Karpas-422 (cell line): Measurements from ENCODE around the gene GFOD2. TPM values are rescaled to one million over a fixed set of nuclear protein-coding genes. Genes with fewer than 3 reads are reported as not detected.

Source experiments
- DNase-seq: peaks from one replicate; pipeline ENCODE4 v3.0.0-alpha.2; 2015
- H2AFZ ChIP-seq: fragments of 200-600 bp; sonication (generic); 2 replicates; pipeline ENCODE4 v1.6.1; 2014; ENCODE audit warnings: antibody characterized with exemption, low read length, mixed read lengths
- H3K27ac ChIP-seq: fragments of 200-600 bp; sonication (generic); 2 replicates; pipeline ENCODE4 v1.5.1; 2014; ENCODE audit warnings: mild to moderate bottlenecking, low read length, moderate library complexity
- H3K27me3 ChIP-seq: fragments of 200-600 bp; sonication (generic); 2 replicates; pipeline ENCODE4 v1.6.1; 2014; ENCODE audit warnings: low read length, mixed read lengths
- H3K36me3 ChIP-seq: fragments of 200-600 bp; sonication (generic); 2 replicates; pipeline ENCODE4 v1.6.1; 2014; ENCODE audit warnings: low read length, mixed read lengths; ENCODE audit not compliant: insufficient read depth
- H3K4me1 ChIP-seq: fragments of 200-600 bp; sonication (generic); 2 replicates; pipeline ENCODE4 v1.6.1; 2014; ENCODE audit warnings: mild to moderate bottlenecking, low read length, mixed read lengths
- H3K4me2 ChIP-seq: fragments of 200-600 bp; sonication (generic); 2 replicates; pipeline ENCODE4 v1.6.1; 2014; ENCODE audit warnings: low read length, low read depth, mild to moderate bottlenecking; ENCODE audit not compliant: poor library complexity, severe bottlenecking
- H3K4me3 ChIP-seq: fragments of 200-600 bp; sonication (generic); 2 replicates; pipeline ENCODE4 v1.5.1; 2014; ENCODE audit warnings: mild to moderate bottlenecking, antibody characterized with exemption, low read length, mixed read lengths
- H3K79me2 ChIP-seq: fragments of 200-600 bp; sonication (generic); 2 replicates; pipeline ENCODE4 v1.6.1; 2014; ENCODE audit warnings: mild to moderate bottlenecking, low read length, mixed read lengths
- H3K9ac ChIP-seq: fragments of 200-600 bp; sonication (generic); 2 replicates; pipeline ENCODE4 v1.6.0; 2014; ENCODE audit warnings: low read length
- H3K9me2 ChIP-seq: fragments of 200-600 bp; sonication (generic), shearing (Covaris generic); replicated peaks from 2 replicates; pipeline ENCODE4 v1.6.0; 2014; ENCODE audit warnings: mild to moderate bottlenecking, low read length, moderate library complexity; ENCODE audit not compliant: insufficient read depth
- H3K9me3 ChIP-seq: fragments of 300-700, 200-600 bp; sonication (generic); 2 replicates; pipeline ENCODE4 v1.6.1; 2014; ENCODE audit warnings: low read length, mixed read lengths
- H4K20me1 ChIP-seq: fragments of 200-600 bp; sonication (generic); 2 replicates; pipeline ENCODE4 v1.6.1; 2014; ENCODE audit warnings: mild to moderate bottlenecking, antibody characterized with exemption, low read length, low read depth; ENCODE audit not compliant: insufficient read depth
- total RNA-seq: library from RNA; depleted of rRNA; stranded (reverse); fragments of >200 nt; shearing (Covaris generic); gene quantifications from 2 replicates; pipeline ENCODE4 v1.2.3, GENCODE V29; 2014; ENCODE audit warnings: low replicate concordance

GFOD2 gene
- total RNA-seq, 1 experiment from 2014 or later, result 12.9 TPM

DNA sequence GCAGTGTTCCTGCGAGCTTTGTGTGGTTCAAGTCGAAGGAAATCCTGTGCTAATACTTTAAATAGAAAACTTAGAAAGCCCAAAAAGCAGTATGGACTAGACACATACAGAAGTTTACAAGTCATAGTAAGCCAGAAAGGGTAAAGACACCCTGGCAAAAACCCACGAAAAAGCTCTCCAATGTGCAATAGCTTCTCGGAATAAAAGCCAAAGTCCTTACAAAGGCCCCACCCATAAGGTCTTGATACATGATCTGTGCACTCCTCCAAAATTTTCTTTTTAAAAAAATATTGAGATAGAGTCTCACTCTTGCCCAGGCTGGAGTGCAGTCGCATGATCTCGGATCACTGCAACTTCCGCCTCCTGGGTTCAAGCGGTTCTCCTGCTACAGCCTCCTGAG is 42.2 kb downstream of the GFOD2 start:
- Histone ChIP-seq H3K9ac (no peak overlapping the region), H3K4me1 (peaks cover 25% of the 10 kb centered on the region), H3K27me3 (no peaks in the 10 kb centered on the region), H3K79me2 (peaks cover 26% of the 10 kb centered on the region), H3K9me3 (no peaks in the 10 kb centered on the region), H3K4me2 (no peak overlapping the region), H2AFZ (no peak overlapping the region), H3K36me3 (peaks cover 3% of the 10 kb centered on the region; the same call in 1 of the 2 replicates), H4K20me1 (no peaks in the 10 kb centered on the region), H3K9me2 (no peaks in the 10 kb centered on the region), H3K4me3 (no peak overlapping the region), H3K27ac (no peak overlapping the region)
- DNase-seq, result no peak

- Histone ChIP-seq H3K27me3 (no peaks in the 10 kb centered on the region), H3K4me2 (no peak overlapping the region), H4K20me1 (no peaks in the 10 kb centered on the region), H3K9me3 (no peaks in the 10 kb centered on the region), H3K36me3 (peaks cover 3% of the 10 kb centered on the region; the same call in 1 of the 2 replicates), H3K27ac (no peak overlapping the region), H2AFZ (no peak overlapping the region), H3K9me2 (no peaks in the 10 kb centered on the region), H3K79me2 (peaks cover 22% of the 10 kb centered on the region), H3K9ac (no peak overlapping the region), H3K4me3 (no peak overlapping the region), H3K4me1 (peaks cover 25% of the 10 kb centered on the region)
- no peak for DNase-seq
These were observed 42.6 kb downstream of the GFOD2 start for GRCh38 chr16:67676516-67676915.

GRCh38 chr16:67675999-67676398 is 43.1 kb downstream of the GFOD2 start:
- Histone ChIP-seq H3K79me2 (peaks cover 17% of the 10 kb centered on the region), H3K27me3 (no peaks in the 10 kb centered on the region), H3K4me1 (peaks cover 27% of the 10 kb centered on the region), H4K20me1 (no peaks in the 10 kb centered on the region), H3K9me3 (no peaks in the 10 kb centered on the region), H3K27ac (no peak overlapping the region), H3K36me3 (peaks cover 3% of the 10 kb centered on the region; the same call in 1 of the 2 replicates), H3K4me3 (no peak overlapping the region), H3K9me2 (no peaks in the 10 kb centered on the region), H2AFZ (no peak overlapping the region), H3K9ac (no peak overlapping the region), H3K4me2 (no peak overlapping the region)
- DNase-seq, result no peak

DNA sequence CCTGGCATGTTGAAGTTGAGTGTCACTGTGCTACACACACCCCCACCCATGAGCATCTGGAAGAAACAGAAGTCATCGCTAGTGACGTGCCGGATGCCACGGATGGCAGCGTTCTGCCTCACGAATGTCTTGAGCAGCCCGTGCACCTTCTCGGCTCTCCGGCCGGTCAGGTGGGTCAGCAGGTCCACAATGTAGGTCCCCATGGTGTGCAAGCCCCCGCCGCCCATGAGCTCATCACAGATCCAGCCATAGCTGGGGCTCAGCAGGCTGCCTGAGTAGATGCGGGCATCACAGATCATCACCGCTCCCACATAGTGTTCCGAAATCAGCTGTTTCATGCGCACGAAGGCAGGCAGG is 43.6 kb downstream of the GFOD2 start:
- H4K20me1 ChIP-seq, result no peaks in the 10 kb centered on the region
- no peaks in the 10 kb centered on the region for H3K9me2 ChIP-seq
- no peaks in the 10 kb centered on the region for H3K36me3 ChIP-seq
- no peak overlapping the region for H3K27ac ChIP-seq
- no peak overlapping the region for H3K4me2 ChIP-seq
- no peak overlapping the region for H2AFZ ChIP-seq
- H3K9ac ChIP-seq, result no peak overlapping the region
- no peak overlapping the region for H3K4me3 ChIP-seq
- peaks cover 31% of the 10 kb centered on the region for H3K4me1 ChIP-seq
- DNase-seq, result no peak
- no peaks in the 10 kb centered on the region for H3K27me3 ChIP-seq
- H3K79me2 ChIP-seq, result peaks cover 14% of the 10 kb centered on the region; the same call in 1 of the 2 replicates
- no peaks in the 10 kb centered on the region for H3K9me3 ChIP-seq

GRCh38 chr16:67674851-67675578 is 44.1 kb downstream of the GFOD2 start:
- Histone ChIP-seq H3K4me3 (no peak overlapping the region), H3K27me3 (no peaks in the 10 kb centered on the region), H3K36me3 (no peaks in the 10 kb centered on the region), H3K9me2 (no peaks in the 10 kb centered on the region), H3K9me3 (no peaks in the 10 kb centered on the region), H4K20me1 (no peaks in the 10 kb centered on the region), H3K79me2 (peaks cover 12% of the 10 kb centered on the region; the same call in 1 of the 2 replicates), H2AFZ (no peak overlapping the region), H3K4me1 (peaks cover 37% of the 10 kb centered on the region), H3K9ac (no peak overlapping the region), H3K27ac (peak overlapping the region; percentile 43; the same call in 1 of the 2 replicates), H3K4me2 (no peak overlapping the region)
- DNase-seq, result peak; percentile 41

- no peak for DNase-seq
These were observed 45.2 kb downstream of the GFOD2 start for GRCh38 chr16:67673712-67674580.

DNA sequence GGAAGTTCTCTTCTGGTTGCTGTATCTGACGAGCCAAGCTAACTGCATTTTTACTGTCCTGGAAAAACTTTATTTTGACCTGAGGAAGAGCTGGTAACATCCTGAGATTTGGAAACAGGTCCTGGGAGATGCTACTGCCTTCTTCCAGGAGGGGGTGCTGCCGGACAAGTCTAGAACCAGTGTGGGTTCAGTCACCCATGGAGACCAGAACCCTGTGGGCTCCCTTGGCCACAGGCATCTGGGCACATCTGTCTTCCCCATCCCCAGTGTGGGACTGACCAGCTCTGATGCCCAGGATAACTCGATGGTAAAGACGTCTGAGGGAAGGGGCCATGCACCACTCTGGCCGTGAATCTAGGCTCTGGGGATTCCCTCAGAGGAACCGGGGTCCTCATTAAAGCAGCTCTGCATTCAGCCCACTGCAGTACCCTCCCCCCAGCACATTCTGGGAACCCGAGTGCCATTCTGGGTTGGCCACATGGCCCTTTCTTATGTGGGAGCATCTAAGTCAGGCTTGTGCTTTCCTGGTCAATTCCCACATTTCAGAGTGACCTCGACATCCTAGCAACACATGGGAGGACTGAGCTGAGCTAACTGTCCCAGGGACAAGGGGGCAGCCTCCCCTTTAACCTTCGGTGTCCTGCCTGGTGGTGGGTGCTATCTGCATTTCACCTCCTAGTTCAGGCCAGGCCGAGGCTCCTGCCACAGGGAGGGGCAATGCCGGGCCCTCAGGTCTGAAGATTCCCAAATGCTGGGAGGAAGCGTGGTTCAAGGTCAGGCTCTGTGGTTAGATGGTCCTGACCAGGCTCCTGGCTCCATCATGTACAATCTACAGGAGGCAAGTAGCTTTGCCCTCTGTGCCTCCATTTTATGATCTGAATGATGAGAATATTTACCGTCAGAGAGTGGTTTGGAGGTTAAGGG is 46.1 kb downstream of the GFOD2 start:
- Histone ChIP-seq H3K9me2 (no peaks in the 10 kb centered on the region), H2AFZ (no peak overlapping the region), H3K36me3 (no peaks in the 10 kb centered on the region), H4K20me1 (no peaks in the 10 kb centered on the region), H3K9ac (peak overlapping the region; percentile 13), H3K27me3 (no peaks in the 10 kb centered on the region), H3K4me1 (peaks cover 57% of the 10 kb centered on the region), H3K79me2 (0 out of 2 replicates have a peak, but pooled peaks cover 10% of the 10 kb centered on the region), H3K4me2 (peak overlapping the region; percentile 4), H3K9me3 (no peaks in the 10 kb centered on the region), H3K27ac (peak overlapping the region; percentile 41), H3K4me3 (no peak overlapping the region)
- peak; percentile 88 for DNase-seq

More at GRCh38 chr16:67673712-67674580, 45.2 kb downstream of the GFOD2 start:
- peak overlapping the region; percentile 13; the same call in 1 of the 2 replicates for H3K9ac ChIP-seq
- no peaks in the 10 kb centered on the region for H3K9me2 ChIP-seq
- no peaks in the 10 kb centered on the region for H3K36me3 ChIP-seq
- H3K27me3 ChIP-seq, result no peaks in the 10 kb centered on the region
- H4K20me1 ChIP-seq, result no peaks in the 10 kb centered on the region
- no peak overlapping the region for H3K4me3 ChIP-seq
- H3K27ac ChIP-seq, result peak overlapping the region; percentile 43
- peaks cover 47% of the 10 kb centered on the region for H3K4me1 ChIP-seq
- 0 out of 2 replicates have a peak, but pooled peaks cover 10% of the 10 kb centered on the region for H3K79me2 ChIP-seq
- H3K9me3 ChIP-seq, result no peaks in the 10 kb centered on the region
- H3K4me2 ChIP-seq, result no peak overlapping the region
- H2AFZ ChIP-seq, result no peak overlapping the region
